OCI-M2 (cell line): ENCODE measurements around the gene TBC1D8.
"Not testable (repeated sequence)": the region's sequence is repeated elsewhere in the genome, so short reads cannot be mapped to it uniquely, and the experiment has no call there.

Experiments
- DNase-seq: peaks from one replicate; lab custom pipeline; 2025; ENCODE audit not compliant: unreplicated experiment; lab: John Stamatoyannopoulos, UW

TBC1D8 gene

GRCh38 chr2:101151146-101151858 lies at the start of gene TBC1D8:
Gene TBC1D8, minus strand, starts transcription at chr2:101151382. Its CDS starts 129 bp downstream, at chr2:101151253.
- DNase-seq, result no peak

DNA sequence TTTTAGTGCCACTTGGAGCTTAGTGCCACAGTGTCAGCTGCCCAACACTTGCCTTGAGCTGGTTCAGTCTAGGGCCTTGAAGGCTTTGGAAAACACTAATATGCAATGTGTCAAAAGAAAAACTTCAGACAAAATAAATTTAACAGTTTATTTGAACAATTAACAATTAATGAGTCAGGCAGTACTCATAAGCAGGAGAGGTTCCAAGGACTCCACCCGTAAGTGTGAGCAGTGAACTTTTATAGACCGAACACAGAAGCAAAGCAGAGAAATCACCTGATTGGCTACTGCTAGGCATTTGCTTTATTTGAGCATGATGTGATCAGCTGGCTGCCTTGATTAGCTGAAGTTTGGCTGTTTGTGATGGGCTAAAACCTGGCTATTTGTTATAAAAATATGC lies 49.5 kb upstream of the TBC1D8 start:
- DNase-seq, result no peak

- no peak for DNase-seq
Measured at GRCh38 chr2:101199251-101199791, 48.1 kb upstream of the TBC1D8 start.

DNA sequence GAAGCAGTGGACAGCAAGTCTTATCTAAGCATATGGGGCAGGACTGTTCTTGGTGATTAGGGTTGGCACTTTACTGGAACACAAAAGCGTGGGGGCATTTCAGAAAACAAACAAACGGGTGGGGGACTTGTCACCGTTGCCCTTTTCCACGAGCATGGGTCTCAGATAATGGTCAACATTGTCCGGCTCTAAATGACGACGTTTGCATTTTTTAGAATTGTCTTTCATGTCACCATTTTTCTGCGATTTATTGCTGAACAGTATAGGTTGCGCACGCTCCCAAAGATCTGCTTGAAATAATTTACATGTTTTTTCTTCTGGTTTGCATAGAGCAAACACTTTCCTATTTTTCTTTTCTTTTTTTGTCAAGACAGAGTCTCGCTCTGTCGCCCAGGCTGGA lies 46.6 kb upstream of the TBC1D8 start:
- no peak for DNase-seq

GRCh38 chr2:101197215-101197745 lies 46.1 kb upstream of the TBC1D8 start:
- DNase-seq, result no peak

- DNase-seq, result no peak
Measured at GRCh38 chr2:101195871-101196661, 44.9 kb upstream of the TBC1D8 start.

GRCh38 chr2:101193033-101193626 lies 41.9 kb upstream of the TBC1D8 start:
- DNase-seq, result no peak

- no peak for DNase-seq
Measured at GRCh38 chr2:101190747-101191516, 39.8 kb upstream of the TBC1D8 start.

- DNase-seq, result no peak
Measured at GRCh38 chr2:101188683-101189405, 37.7 kb upstream of the TBC1D8 start.

DNA sequence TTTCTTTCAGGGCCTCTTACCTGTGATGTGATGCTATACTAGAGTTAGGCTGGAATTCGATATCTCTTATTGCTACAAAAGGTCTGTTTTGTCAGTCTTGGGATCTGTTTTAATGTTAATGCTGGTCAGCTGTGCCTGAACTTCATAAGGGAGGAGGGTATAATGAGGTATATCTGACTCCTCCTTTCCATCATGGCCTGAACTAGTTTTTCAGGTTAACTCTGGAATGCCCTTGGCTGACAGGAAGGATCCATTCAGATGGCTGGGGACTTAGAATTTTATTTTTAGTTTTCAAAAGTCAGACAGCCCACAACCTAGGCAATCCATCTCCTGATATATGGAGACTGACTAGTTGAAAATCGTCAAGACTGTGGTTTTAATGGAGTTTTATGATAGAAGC lies 35.9 kb upstream of the TBC1D8 start:
- no peak for DNase-seq

DNA sequence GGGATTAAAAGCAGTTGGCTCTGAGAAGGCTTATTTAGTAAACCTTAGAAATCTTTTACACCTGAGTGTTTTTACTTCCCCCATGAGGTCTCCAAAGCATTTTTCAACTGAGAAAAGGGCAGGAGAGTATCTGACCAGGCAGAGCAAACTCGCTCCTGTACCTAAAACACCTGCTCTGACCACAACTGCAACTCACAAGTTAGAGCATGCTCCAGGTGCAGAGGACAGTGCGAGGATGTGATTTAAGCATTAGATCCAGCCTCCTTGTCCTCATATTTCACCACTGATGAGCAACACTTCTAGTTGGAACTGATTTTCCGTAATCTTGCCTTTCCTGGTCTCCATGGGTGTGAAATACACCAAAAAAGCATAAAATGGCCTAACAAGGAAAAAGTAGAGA lies 34.5 kb upstream of the TBC1D8 start:
- no peak for DNase-seq

DNA sequence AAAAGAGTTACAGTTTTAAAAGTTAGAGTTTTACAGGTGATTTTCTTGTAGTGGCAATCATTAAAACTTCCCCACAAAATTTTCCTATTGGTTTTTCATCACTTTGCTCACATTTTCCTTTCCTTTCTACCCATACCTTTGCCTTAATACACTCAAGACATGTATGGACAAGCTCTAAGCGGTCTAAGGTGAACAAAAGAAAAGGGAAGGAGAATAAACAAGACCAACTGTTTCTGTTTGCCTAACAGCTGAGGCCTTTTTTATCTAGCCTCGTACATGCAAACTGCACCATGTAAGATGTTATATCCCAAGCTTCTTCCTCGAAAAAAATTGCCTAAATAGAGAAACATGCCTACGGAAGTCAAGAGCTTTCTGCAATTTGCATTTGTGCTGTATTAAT lies 33.9 kb upstream of the TBC1D8 start:
- no peak for DNase-seq

DNA sequence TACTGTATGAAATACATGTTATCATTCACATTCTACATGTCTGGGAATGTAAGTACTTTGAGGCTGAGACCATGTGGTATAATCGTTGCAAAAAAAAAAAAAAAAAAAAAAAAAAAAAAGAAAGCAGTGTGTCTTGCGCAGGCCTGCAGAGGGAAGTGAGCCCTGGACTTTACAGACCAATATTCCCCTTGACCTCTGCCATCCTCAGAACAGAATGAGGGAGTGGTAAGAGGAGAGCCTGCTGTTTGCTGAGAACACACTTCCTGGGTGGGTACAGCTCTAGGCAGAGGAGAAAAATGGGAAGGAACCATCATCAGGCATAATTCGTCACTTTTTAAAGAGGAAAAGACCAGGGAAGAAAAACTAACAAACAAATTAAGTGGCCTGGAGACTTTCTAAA lies 28.8 kb upstream of the TBC1D8 start:
- no peak for DNase-seq

- no peak for DNase-seq
Measured at GRCh38 chr2:101176803-101177202, 25.6 kb upstream of the TBC1D8 start.

DNA sequence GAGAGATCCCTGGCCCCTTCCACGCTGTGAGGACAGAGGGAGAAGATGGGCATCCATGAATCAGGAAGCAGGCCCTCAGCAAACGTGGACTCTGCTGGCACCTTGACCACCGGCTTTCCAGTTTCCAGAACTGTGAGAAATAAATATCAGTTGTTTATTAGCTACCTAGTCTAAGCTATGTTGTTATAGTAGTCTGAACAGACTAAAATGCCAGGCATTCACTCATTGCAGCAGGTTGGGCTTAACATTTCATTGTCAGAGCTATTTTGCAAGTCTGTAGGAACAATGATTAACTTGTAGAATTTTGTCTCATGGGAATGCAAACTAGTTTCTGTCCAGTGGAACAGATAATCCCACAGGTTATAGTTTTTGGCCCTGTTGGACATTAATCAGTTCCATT lies 24.8 kb upstream of the TBC1D8 start:
- no peak for DNase-seq

DNA sequence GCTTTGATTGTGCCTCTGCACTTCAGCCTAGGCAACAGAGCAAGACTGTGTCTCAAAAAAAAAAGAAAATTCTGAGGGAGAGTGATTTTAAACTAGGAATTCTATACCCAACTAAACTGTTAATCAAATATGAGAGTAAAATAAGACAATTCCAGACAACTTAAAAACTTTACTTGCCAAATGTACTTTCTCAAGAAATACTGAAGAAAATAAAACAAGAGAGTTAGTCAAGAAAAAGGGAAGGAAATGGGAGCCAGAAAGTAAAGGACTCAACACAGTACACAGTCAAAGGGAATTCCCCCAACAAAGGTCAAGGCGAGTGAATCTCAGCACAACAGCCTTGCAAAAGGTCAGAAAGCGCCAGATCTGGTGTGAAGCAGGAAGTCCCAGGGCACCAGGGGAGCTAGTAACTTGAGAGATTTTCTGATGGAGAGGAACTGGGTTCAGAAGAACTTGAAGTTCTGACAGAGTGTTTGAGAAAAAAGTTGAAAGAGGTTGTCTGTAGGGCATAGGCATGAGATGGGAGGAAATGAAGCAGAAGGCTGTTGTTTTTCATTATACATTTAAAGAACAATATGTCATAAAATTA lies 22.6 kb upstream of the TBC1D8 start:
- no peak for DNase-seq

- DNase-seq, result not testable (repeated sequence)
Measured at GRCh38 chr2:101169822-101170221, 18.6 kb upstream of the TBC1D8 start.

DNA sequence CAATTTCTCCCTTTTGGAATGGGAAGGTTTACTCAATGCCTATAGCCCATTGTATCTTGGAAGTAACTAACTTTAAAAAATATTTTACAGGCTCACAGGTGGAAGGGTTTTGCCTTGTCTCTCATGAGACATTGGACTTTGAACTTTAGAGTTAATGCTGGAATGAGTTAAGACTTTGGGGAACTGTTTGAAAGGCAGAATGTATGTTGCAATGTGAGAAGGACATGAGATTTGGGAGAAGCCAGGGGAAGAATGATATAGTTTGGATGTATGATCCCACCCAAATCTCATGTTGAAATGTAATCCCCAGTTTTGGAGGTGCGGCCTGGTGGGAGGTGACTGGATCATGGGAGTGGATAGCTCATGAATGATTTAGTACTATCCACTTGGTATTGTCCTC lies 17.5 kb upstream of the TBC1D8 start:
- no peak for DNase-seq

DNA sequence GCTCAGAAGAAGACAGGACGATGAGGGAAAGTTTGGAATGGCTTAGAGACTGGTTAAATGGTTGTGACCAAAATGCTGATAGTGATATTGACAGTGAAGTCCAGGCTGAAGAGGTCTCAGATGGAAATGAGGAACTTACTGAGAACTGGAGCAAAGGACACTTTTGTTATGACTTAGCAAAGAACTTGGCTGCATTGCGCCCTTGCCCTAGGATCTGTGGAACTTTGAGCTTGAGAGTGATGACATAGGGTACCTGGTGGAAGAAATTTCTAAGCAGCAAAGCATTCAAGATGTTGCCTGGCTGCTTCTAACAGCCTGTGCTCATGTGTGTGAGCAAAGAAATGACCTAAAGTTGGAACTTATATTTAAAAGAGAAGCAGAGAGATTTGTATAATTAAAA lies 16.4 kb upstream of the TBC1D8 start:
- not testable (repeated sequence) for DNase-seq

- no peak for DNase-seq
Measured at GRCh38 chr2:101164021-101164420, 12.8 kb upstream of the TBC1D8 start.
